Measurements from ENCODE around the gene KIF21B.

DNA sequence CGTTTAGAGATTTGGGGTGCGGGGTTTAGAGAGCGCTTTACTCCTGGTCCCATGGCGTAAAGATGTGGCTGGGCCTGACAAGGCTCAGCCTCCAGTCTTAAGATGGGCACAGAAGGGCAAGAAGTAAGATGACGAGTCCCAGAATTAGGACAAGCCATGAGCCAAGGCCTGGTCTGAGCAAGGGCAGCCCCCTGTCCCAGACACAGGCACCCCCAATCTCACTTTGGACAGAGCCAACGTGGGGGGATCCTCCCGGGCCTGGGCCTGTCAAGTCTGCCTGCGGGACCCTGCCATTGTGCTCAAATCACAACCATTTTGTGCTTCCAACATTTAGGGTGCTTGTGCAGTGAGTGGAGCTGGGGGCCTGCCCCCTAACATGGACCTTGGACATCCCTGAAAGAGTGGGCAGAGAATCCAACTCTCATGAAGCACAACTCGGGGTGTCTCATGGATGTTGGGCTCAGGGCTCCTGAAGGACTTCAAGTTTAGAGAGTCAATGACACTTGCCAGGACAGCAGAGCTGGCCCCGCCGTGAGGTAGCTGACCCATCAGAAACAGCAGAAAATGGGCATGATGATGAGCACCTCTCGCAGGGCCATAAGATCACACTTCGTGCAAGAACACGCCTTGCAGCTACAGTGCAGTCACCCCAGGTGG lies 52.6 kb downstream of the KIF21B start:
- TF ChIP-seq CTCF (IDR thresholded peaks at IDR 0.05) (no peak), POLR2AphosphoS5 (IDR thresholded peaks at IDR 0.05) (no peak), POLR2A (IDR thresholded peaks at IDR 0.05) (no peak), EP300 (IDR thresholded peaks at IDR 0.05; ENCODE audit: low read depth) (no peak)
